Activated CD4-positive, alpha-beta T cell treated with anti-CD3 and anti-CD28 coated beads, Interleukin-2, amount 50 U/mL, for 1 hour (primary cell): ENCODE data around the gene CCL27.
"Not testable (repeated sequence)": the region's sequence is repeated elsewhere in the genome, so short reads cannot be mapped to it uniquely, and the experiment has no call there.

ENCODE experiments used
- DNase-seq: peaks from one replicate; pipeline ENCODE4 v3.0.0-alpha.2; 2020

Gene CCL27

DNA sequence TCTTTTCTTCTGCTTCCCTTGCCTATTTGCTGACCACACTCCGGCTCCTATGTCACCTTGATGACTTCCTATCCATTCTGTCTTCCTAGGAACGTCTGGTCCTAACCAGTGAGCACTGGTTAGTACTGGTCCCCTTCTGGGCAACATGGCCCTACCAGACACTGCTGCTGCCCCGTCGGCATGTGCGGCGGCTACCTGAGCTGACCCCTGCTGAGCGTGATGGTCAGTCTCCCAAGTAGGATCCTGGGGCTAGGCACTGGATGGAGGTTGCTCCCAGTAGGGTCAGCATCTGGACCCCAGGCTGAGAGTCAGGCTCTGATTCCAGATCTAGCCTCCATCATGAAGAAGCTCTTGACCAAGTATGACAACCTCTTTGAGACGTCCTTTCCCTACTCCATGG is 13.8 kb downstream of the CCL27 start:
- DNase-seq = no peak

DNA sequence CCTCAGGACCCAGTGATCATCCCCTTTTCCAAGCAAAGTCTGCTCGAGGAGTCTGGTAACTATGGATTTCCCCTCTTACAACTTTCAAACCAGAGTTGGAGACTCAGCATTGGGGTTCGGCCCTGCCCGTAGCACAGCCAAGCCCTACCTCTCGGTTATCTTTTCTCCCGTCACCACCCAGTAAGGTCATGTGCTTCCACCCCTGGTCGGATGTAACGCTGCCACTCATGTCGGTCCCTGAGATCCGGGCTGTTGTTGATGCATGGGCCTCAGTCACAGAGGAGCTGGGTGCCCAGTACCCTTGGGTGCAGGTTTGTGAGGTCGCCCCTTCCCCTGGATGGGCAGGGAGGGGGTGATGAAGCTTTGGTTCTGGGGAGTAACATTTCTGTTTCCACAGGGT is 14.8 kb downstream of the CCL27 start:
- DNase-seq = no peak

DNA sequence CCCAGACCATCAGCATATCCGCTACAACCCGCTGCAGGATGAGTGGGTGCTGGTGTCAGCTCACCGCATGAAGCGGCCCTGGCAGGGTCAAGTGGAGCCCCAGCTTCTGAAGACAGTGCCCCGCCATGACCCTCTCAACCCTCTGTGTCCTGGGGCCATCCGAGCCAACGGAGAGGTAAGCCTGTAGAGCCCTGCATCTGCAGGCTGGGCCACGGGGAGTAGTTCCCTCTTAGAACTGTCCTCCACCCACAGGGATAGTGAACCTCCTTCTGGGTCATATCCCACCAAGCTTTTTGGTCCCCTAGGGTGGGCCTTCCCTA is 15.4 kb downstream of the CCL27 start:
- DNase-seq = no peak

- peak; percentile 97 for DNase-seq
Measured at GRCh38 chr9:34646211-34647083, 16.0 kb downstream of the CCL27 start, which contains the start of gene GALT. Gene GALT (plus strand): TSS chr9:34646675. CDS start chr9:34646705, 30 bp downstream.

DNA sequence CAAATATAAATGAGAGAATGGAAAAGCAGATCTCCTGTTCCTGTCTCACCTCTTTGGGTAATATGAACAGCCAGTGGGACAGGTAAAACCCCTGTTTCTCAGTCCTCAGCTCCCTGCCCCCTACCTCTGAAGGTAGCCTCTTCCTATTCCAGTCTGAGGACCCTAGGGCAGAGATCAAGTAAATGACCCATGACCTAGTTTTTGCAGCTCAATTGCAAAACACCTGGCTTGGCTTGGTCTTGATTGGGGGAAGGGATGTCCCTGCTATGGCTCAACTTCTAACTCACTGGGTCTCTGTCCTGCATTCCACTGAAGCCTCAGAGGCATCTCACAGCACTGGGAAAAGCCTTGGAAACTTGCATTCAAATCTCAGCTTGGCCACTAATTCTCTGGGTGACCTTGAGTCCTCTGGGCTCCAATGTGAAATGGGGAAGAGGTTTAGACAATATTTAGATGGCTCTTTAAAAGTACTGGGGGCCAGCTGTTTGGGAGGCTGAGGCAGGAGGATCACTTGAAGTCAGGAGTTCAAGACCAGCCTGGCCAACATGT is 17.6 kb downstream of the CCL27 start:
- no peak for DNase-seq

- no peak for DNase-seq
Measured at GRCh38 chr9:34642679-34643078, 19.8 kb downstream of the CCL27 start.

GRCh38 chr9:34639322-34639721 is 23.1 kb downstream of the CCL27 start:
- not testable (repeated sequence) for DNase-seq

DNA sequence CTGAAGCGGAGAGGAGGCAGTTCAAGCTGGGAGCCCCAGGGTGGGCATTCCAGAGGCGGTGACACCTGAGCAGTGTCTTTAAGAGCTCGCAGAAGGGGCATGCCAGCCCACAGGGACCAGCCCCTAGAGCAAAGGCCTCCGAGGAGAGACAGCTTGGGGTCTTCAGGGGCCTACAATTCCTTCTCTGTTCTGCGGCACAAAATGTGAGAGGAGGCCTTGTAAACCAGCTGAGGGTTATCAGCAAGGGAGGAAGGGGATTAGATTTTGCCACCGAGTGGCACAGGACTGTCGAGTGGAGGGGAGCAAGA is 24.4 kb downstream of the CCL27 start:
- no peak for DNase-seq

- DNase-seq = peak; percentile 91
Measured at GRCh38 chr9:34637356-34638137, 24.9 kb downstream of the CCL27 start, which contains the start of gene SIGMAR1. Gene SIGMAR1 (minus strand): TSS chr9:34637787. CDS start chr9:34637697, 90 bp downstream.

DNA sequence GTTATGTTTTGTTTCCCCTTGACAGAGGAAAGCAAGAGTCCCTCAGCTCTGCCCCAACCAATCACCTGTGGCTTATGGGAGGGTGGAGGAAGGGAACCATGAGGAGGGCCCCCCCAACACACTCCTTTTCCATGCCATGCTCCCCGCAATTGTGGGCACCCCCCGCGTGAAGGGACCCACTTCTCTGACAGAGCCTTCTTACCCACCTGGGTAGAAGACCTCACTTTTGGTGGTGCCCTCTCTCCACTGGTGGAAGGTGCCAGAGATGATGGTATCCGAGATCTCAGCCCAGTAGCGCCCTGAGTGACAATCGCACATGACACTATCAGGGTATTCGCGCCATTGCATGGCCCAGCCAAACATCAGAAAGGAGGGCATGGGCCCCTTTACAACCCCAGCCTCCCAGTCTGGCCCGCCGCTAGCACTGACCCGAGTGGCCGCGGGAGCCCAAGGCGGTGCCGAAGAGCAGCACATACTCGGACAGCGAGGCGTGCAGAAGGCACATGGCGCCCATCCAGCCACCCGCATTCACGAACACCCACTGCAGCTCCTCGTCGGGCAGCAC is 25.6 kb downstream of the CCL27 start:
- DNase-seq = no peak

DNA sequence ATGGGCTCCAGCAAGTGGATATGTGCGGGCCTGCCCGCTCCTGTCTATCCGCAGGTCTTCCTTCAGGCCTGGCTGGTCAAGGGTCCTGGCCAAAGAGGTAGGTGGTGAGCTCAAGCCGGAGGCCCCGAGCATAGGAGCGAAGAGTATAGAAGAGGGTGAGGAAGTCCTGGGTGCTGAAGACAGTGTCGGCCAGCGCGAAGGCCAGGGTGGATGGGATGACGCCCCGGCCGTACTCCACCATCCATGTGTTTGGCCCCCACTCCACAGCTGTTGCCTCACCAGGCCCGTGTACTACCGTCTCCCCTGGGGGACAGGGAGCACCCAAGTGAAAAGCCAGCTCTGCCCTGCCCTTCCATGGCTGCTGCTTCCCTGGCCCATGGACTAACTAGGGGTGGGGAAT is 26.9 kb downstream of the CCL27 start:
- no peak for DNase-seq

DNA sequence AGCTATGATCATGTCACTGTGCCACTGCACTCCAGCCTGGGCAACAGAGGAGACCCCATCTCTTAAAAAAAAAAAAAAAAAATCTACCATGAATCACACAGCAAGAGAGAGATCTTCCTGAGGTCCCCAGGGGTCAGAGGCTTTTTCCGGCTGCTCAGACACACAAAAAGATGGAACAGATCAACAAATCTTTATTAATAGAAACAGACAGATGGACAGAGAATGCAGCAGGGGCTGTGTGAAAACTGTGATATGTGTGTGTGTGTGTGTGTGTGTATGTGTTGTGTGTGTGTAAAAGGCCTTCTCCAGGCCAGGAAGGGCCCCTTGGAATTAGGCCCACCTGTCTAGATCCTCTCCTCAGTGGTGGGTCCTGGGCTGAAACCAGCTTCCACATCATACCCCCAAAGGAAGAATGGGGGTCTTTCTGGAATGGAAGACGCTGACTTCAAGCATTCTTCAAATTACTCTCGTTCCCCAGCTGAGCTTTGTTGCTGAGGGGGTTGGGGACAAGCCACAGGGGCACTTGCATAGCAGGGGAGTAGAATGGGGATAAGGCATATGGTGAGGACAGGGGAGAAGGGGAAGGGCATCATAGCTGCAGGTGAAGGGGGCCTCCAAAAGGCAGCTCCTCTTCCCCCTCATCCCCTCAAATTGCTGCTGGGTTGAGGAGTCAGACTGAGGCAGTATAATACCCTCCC is 27.8 kb downstream of the CCL27 start:
- DNase-seq = no peak

GRCh38 chr9:34633851-34634550 is 28.5 kb downstream of the CCL27 start:
- peak; percentile 76 for DNase-seq

DNA sequence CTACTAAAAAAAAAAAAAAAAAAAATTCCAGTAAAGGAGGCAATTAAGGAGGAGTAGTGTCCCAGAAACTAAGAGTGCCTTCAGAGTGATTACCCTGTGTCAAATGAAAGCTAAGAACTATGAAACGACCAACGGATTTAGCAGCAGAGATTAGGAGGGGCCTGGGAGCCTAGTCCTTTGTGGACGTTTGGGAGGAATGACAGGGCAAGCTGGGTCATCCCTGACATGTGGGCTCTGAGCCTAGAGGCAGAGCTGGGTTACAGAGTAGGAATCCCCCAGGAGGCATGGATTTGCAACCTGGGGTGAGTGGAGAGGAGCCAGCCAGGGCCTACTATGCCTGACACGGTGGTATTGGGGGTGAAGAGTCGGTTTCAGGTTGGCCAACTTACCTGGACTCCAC is 29.3 kb downstream of the CCL27 start:
- no peak for DNase-seq

- no peak for DNase-seq
Measured at GRCh38 chr9:34630402-34631154, 31.9 kb downstream of the CCL27 start.

DNA sequence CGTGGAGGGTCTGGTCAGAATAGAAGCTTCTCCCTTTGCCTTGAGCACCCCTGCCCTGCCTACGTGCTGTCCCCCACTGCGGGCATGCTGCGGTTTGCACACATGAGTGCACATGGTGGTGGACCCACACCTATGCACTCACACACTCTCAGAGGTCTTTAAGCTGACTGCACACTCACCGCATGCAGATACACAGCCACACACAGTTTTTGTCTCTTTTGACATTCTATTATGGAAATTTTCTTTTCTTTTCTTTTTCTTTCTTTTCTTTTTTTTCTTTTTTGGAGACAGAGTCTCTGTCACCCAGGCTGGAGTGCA is 33.0 kb downstream of the CCL27 start:
- no peak for DNase-seq

GRCh38 chr9:34628656-34629490 is 33.6 kb downstream of the CCL27 start, which contains the start of gene ARID3C:
Gene ARID3C (minus strand): TSS chr9:34629066. CDS start chr9:34628014, 1,052 bp downstream.
- DNase-seq = peak; percentile 34

- DNase-seq = no peak
Measured at GRCh38 chr9:34627716-34628655, 34.5 kb downstream of the CCL27 start.

GRCh38 chr9:34625186-34625486 is 37.3 kb downstream of the CCL27 start:
- DNase-seq = no peak
